NCI-H1048 (cell line): ENCODE data around the gene BNIP5.

Experiments used
- DNase-seq: peaks from one replicate; lab custom pipeline; 2025; lab: John Stamatoyannopoulos, UW

BNIP5 gene

GRCh38 chr6:36292170-36292569 is 44.5 kb downstream of the BNIP5 start:
- no peak for DNase-seq

- no peak for DNase-seq
Measured at GRCh38 chr6:36290668-36291620, 45.7 kb downstream of the BNIP5 start.

GRCh38 chr6:36289281-36289878 is 47.3 kb downstream of the BNIP5 start:
- no peak for DNase-seq

- DNase-seq, result no peak
Measured at GRCh38 chr6:36286858-36287257, 49.8 kb downstream of the BNIP5 start.

- no peak for DNase-seq
Measured at GRCh38 chr6:36285797-36286196, 50.9 kb downstream of the BNIP5 start.

GRCh38 chr6:36285187-36285671 is 51.5 kb downstream of the BNIP5 start:
- DNase-seq, result no peak

GRCh38 chr6:36284359-36284758 is 52.3 kb downstream of the BNIP5 start:
- DNase-seq, result no peak

- no peak for DNase-seq
Measured at GRCh38 chr6:36283608-36284007, 53.1 kb downstream of the BNIP5 start.

- DNase-seq, result no peak
Measured at GRCh38 chr6:36280983-36281382, 55.7 kb downstream of the BNIP5 start.

GRCh38 chr6:36280467-36280866 is 56.2 kb downstream of the BNIP5 start:
- no peak for DNase-seq

- no peak for DNase-seq
Measured at GRCh38 chr6:36277946-36278470, 58.7 kb downstream of the BNIP5 start.

GRCh38 chr6:36276581-36277536 is 59.8 kb downstream of the BNIP5 start:
- no peak for DNase-seq

GRCh38 chr6:36273802-36274514 is 62.7 kb downstream of the BNIP5 start:
- no peak for DNase-seq

GRCh38 chr6:36273067-36273466 is 63.6 kb downstream of the BNIP5 start:
- DNase-seq, result no peak

- no peak for DNase-seq
Measured at GRCh38 chr6:36272234-36272633, 64.5 kb downstream of the BNIP5 start.

- DNase-seq, result no peak
Measured at GRCh38 chr6:36269834-36270705, 66.6 kb downstream of the BNIP5 start, which contains the start of gene PNPLA1. PNPLA1 (plus strand) TSS chr6:36270060; CDS start chr6:36270460, 400 bp downstream.

- DNase-seq, result no peak
Measured at GRCh38 chr6:36268478-36269275, 68.0 kb downstream of the BNIP5 start.

- DNase-seq, result no peak
Measured at GRCh38 chr6:36267731-36268477, 68.8 kb downstream of the BNIP5 start.
